Fibroblast of pulmonary artery (primary cell): ENCODE measurements around the gene SHROOM3.

Experiments used
- DNase-seq: peaks from one replicate; pipeline ENCODE4 v3.0.0-alpha.2; 2010; ENCODE audit warnings: low read depth
- H3K4me3 ChIP-seq: replicated peaks from 2 replicates; pipeline ENCODE4 v1.5.1; 2011; ENCODE audit warnings: low read depth, mild to moderate bottlenecking, control low read depth, low read length, moderate library complexity
- CTCF ChIP-seq: IDR thresholded peaks from 2 replicates; pipeline ENCODE4 v1.5.1; 2011; ENCODE audit warnings: mild to moderate bottlenecking, control low read depth, low read length, inconsistent platforms; ENCODE audit errors: missing control alignments

SHROOM3 gene

GRCh38 chr4:76545226-76545884 is 110.3 kb downstream of the SHROOM3 start:
- DNase-seq: no peak
- H3K4me3 ChIP-seq: no peak overlapping the region
- TF ChIP-seq CTCF: no peak

GRCh38 chr4:76546327-76546726 is 111.3 kb downstream of the SHROOM3 start:
- DNase-seq: no peak
- no peak for TF ChIP-seq CTCF
- H3K4me3 ChIP-seq: no peak overlapping the region

GRCh38 chr4:76546759-76547742 is 112.0 kb downstream of the SHROOM3 start:
- H3K4me3 ChIP-seq: no peak overlapping the region
- no peak for TF ChIP-seq CTCF
- DNase-seq: peak; percentile 75

- no peak for DNase-seq
- no peak overlapping the region for H3K4me3 ChIP-seq
- TF ChIP-seq CTCF: no peak
These were observed 113.7 kb downstream of the SHROOM3 start for GRCh38 chr4:76548704-76549103.

- TF ChIP-seq CTCF: no peak
- no peak for DNase-seq
- H3K4me3 ChIP-seq: no peak overlapping the region
These were observed 114.7 kb downstream of the SHROOM3 start for GRCh38 chr4:76549765-76550164.

GRCh38 chr4:76550966-76551780 is 116.1 kb downstream of the SHROOM3 start:
- no peak overlapping the region for H3K4me3 ChIP-seq
- no peak for TF ChIP-seq CTCF
- DNase-seq: no peak
